Activated CD4-positive, alpha-beta T cell treated with anti-CD3 and anti-CD28 coated beads for 24 hours (primary cell): ENCODE data around the gene PTCH2.

Source experiments
- DNase-seq, 2 donors: peaks; one replicate each; pipeline ENCODE4 v3.0.0-alpha.2; 2020; ENCODE audit warnings: low read depth in 2 of 2

PTCH2 gene

GRCh38 chr1:44778705-44779576, 64.1 kb downstream of the PTCH2 start:
- no peak for DNase-seq

GRCh38 chr1:44777969-44778635, 65.0 kb downstream of the PTCH2 start:
- no peak for DNase-seq

- DNase-seq, result no peak
These were observed 65.5 kb downstream of the PTCH2 start for GRCh38 chr1:44777547-44777946.

- no peak for DNase-seq
These were observed 66.4 kb downstream of the PTCH2 start for GRCh38 chr1:44776730-44777068.

- no peak for DNase-seq
These were observed 66.9 kb downstream of the PTCH2 start for GRCh38 chr1:44775930-44776729.

GRCh38 chr1:44775078-44775929, 67.7 kb downstream of the PTCH2 start, which contains the start of gene RPS8:
Gene RPS8 (plus strand): TSS chr1:44775540. CDS start chr1:44775597, 57 bp downstream.
- DNase-seq, result peak; percentile 81 to 86
